GM20000 (cell line): ENCODE results near the gene KCNQ1.

Experiments
- DNase-seq: peaks from one replicate; pipeline ENCODE4 v3.0.0; 2012; ENCODE audit warnings: low spot score
- TF ChIP-seq, protein P1 (sequence below): IDR thresholded peaks from 2 replicates; pipeline ENCODE4 v1.5.1; 2012; ENCODE audit warnings: mild to moderate bottlenecking, control low read depth; ENCODE audit errors: extremely low read depth, missing control alignments

Gene KCNQ1

DNA sequence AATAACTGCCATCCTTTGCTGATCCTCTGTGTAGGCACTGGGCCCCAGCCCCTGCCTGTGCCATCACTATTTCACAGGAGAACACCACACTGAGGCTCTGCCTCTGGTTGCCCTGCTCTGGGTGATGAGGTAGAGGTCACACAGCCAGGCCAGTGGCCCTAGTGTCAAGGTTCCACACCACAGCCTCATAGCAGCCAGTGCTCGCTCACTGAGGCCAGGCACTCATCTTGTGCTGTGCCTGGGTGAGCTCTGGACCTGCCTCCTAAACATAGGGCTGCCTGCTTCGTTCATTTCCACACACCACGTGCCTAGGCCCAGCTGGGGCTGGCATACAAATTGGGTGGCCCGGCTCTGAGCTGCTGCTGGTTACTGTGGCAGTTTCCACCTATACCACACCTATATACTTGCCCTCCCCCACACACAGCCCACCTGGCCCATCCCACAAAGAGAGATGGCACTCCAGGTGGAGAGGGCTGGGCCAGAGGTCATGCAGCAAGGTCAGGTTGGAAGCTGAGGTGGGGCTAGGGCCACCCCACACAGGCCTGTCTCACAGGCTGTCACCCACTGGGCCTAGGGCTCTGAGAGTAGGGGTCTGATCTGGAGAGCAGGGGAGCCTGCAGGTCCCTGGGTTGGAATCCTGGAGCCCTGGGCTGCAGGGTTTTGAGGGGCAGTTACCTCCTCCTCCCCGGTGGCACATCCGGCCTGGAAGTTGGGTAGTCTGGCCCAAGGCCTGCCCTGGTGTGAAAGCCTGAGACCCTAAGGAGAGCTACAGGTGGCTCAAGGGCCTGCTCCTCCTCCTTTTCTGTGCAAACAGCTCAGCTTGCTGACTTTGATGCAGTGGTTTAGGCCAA is 243.8 kb downstream of the KCNQ1 start:
- TF ChIP-seq, protein P1, sequence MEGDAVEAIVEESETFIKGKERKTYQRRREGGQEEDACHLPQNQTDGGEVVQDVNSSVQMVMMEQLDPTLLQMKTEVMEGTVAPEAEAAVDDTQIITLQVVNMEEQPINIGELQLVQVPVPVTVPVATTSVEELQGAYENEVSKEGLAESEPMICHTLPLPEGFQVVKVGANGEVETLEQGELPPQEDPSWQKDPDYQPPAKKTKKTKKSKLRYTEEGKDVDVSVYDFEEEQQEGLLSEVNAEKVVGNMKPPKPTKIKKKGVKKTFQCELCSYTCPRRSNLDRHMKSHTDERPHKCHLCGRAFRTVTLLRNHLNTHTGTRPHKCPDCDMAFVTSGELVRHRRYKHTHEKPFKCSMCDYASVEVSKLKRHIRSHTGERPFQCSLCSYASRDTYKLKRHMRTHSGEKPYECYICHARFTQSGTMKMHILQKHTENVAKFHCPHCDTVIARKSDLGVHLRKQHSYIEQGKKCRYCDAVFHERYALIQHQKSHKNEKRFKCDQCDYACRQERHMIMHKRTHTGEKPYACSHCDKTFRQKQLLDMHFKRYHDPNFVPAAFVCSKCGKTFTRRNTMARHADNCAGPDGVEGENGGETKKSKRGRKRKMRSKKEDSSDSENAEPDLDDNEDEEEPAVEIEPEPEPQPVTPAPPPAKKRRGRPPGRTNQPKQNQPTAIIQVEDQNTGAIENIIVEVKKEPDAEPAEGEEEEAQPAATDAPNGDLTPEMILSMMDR: no peak
- no peak for DNase-seq

DNA sequence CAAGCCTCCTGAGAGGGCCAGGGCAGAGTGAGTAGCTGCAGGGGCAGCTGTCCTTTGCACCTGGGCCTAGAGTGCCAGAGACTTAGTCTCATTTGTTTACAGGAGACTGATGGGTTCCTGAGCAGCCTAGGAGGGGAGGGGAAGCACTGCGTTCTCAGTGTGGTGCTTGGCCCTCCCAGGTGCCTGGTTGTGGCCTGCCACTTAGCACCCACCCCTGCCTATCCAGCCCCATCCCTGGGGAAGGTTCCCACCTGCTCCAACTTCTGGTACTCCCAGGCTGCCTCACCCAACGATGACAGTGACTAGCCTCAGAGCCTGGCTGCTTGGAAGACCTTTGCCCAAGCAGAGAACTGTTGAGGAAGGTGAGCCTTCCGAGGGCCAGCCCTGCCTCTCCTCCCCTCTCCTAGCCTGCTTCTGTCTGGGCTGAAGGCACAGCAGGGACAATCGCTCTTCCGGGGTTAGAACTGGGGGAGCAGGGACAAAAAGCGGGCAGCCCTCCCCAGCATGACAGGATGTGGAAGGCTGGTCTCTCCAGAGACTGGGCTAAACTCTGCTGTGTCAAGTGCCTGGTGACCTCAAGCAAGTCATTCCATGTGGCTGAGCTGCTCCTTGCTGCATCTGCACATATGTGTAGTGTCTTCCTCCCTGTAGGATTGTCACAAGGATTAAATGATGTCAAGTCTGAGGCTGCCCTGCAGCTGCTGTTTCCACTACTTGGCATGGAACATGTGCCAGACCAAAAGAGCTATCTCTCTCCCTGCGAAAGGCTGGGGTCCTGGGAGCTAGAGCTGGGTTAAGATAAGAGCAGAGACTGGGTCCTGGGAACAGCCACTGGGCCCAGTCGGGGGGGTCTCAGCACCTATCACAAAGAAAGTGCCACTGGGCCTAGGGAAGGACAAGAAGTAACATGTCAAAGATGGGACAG is 245.1 kb downstream of the KCNQ1 start:
- TF ChIP-seq, protein P1: no peak
- no peak for DNase-seq

DNA sequence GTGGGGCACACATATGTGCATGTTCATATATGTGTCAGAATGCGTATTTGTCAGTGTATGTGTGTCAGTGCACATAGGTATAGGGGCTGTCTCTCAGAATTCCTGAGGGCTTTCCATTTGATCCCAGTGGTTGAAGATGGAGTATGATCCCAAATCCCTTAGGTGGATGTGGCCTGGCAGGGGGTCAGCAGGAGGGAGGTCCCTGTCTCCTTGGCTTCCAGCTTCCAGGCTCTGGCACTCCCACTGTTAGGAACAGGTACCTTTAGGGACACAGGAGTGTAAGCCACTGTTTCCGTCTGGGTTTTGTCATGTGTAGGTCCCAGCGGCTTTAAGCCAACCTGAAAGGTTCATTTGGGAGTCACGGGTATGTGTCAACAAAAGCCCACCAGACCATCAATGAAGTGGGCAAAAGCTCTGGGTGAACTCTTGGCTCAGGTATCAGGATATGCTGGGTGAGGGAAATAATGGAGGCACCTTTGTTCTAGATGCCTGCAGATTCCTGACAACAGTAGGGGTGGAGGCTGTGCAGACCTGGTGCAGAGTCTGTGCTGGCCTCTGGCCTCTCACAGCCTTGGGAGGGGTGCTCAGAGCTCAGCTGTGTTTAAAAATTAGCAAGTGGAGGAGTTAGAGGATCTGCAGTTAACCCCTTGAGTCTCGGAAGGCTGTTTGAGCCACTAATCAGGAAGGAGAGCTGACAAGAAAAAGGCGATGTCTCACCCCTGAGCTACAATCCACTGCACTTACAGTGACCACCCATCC is 246.0 kb downstream of the KCNQ1 start:
- TF ChIP-seq, protein P1: no peak

DNA sequence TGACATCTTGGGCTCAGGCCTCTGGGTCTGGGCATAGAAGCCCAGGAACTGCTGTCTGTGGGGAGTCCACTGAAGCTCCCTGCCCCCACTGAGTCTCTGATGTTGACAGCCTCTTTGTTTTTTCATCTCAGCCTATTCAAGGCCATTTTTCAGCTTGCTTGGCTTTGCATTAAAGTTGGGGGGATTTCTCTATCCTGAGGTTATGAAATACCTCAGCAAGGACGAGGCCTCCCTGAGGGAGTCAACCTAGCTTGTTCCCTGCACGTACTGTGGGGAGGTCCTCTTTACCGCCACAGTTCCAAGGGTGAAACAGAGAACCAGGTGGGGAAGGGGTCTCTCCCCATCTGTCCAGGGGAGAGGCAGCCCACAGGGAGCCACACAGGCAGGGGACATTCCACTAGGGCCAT is 246.6 kb downstream of the KCNQ1 start:
- TF ChIP-seq, protein P1: no peak
- no peak for DNase-seq

More for the DNA sequence above, 246.0 kb downstream of the KCNQ1 start:
- no peak for DNase-seq

DNA sequence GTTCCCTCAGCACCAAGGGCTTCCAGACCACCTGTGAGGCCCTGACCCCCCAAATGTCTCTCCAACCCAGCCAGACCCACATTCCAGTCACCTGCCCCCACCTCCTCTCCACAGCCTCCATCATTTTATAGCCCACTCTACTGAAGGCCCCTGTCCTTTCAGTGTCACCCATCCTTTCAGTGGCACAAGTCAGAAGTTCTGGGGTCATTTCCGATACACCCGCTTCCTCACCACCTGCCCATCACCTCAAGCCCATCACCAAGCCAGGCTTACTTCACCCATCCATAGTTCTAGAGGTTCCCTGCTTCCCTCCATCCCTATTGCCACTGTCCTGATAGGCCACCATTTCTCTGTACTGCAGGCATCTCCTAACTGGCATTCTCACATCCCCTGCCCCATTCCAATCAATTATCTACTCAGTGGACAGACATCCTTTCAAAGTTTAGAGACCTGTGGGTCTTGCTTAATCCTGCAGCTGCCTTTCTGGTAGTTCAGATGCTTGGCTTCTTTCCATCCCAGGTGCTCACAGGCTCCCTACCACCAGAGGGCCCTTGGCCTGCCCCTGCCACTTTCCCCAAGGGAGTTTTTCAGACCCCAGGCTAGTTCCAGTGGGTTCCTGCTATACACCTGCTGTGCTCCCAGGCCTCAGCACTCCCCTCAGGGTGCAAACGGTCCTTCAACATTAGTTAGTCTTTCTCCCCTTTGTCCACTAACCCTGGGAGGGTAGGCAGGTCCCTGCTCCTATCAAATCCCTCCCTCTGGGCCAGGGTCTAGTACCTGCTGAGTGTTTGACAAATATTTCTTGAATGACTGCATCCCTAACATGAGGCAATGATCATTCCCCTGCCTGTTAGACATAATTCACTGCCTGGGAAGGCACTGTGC is 247.4 kb downstream of the KCNQ1 start:
- DNase-seq: no peak

More for the DNA sequence above, 247.4 kb downstream of the KCNQ1 start:
- TF ChIP-seq, protein P1: peak; percentile 25
